ENCODE results near the gene MLKL. TPM values are rescaled to one million over a fixed set of nuclear protein-coding genes. Genes with fewer than 3 reads are reported as not detected.

The MLKL gene
- total and polyA plus RNA-seq, 2 donors (not counting 3 experiments of a cell fraction or from before 2014, with no cell fraction given), result 8.1 to 26.5 TPM

- POLR2A ChIA-PET, result no interaction called here
- H3K36me3 ChIP-seq (ENCODE audit: control insufficient read depth in 2 of 2, extremely low read depth in 1 of 2, insufficient read depth in 2 of 2, low read length in 2 of 2), result no peaks in the 10 kb centered on the region
- CTCF ChIA-PET, result no interaction called here
- no peak overlapping the region for H3K9ac ChIP-seq (replicated peaks; ENCODE audit: extremely low read depth, insufficient read depth, low read length)
- no peak overlapping the region for H2AFZ ChIP-seq (ENCODE audit: low read depth, low read length)
- dilution Hi-C loops (cut with MboI; ENCODE audit: extremely low pct_ligation_motif_present, low sequenced_read_pairs), result no loop called here
- H3K27ac ChIP-seq (ENCODE audit: insufficient read depth, low read depth, low read length), result no peak overlapping the region
- no peaks in the 10 kb centered on the region for H3K9me3 ChIP-seq (replicated peaks; ENCODE audit: control insufficient read depth, insufficient read depth, low read length)
- H3K4me2 ChIP-seq (ENCODE audit: insufficient read depth, low read length), result no peak overlapping the region
- FAIRE-seq (no peak), DNase-seq (ENCODE audit: low read depth, low spot score) (no peak)
- no peak for TF ChIP-seq FOS (IDR thresholded peaks at IDR 0.05; ENCODE audit: borderline replicate concordance, insufficient read depth, low read length)
- TF ChIP-seq GATA2 (IDR thresholded peaks at IDR 0.05; ENCODE audit: insufficient read depth, insufficient read length, low read depth, low read length), result no peak
- no peak for TF ChIP-seq POLR2AphosphoS5 (IDR thresholded peaks at IDR 0.05; ENCODE audit: insufficient read depth, low read depth, low read length)
- TF ChIP-seq MYC (IDR thresholded peaks at IDR 0.05; ENCODE audit: low read depth, low read length), result no peak
- TF ChIP-seq CTCF (IDR thresholded peaks at IDR 0.05; ENCODE audit: extremely low read depth in 1 of 2, insufficient read depth in 1 of 2, low read depth in 1 of 2, low read length in 2 of 2), result no peak
- TF ChIP-seq EZH2 (IDR thresholded peaks at IDR 0.05; ENCODE audit: borderline replicate concordance, low read depth, low read length, severe bottlenecking), result no peak
- TF ChIP-seq MAX (IDR thresholded peaks at IDR 0.05; ENCODE audit: insufficient read depth, insufficient read length), result no peak
- TF ChIP-seq POLR2A (IDR thresholded peaks at IDR 0.05; ENCODE audit: low read depth, low read length), result no peak
- no peak for TF ChIP-seq JUN (IDR thresholded peaks at IDR 0.05; ENCODE audit: borderline replicate concordance, insufficient read depth, insufficient read length, low read depth)
- no peaks in the 10 kb centered on the region for H4K20me1 ChIP-seq (replicated peaks; ENCODE audit: control insufficient read depth, extremely low read depth, insufficient read depth, low read length)
- intact Hi-C loops (cut with micrococcal nuclease), result no loop called here
- peaks cover 0 to 2% of the 10 kb centered on the region in 2 experiments for H3K27me3 ChIP-seq (ENCODE audit: control insufficient read depth in 2 of 2, insufficient read depth in 2 of 2, low read length in 2 of 2)
- no peaks in the 10 kb centered on the region for H3K79me2 ChIP-seq (ENCODE audit: control insufficient read depth, insufficient read depth, low read length)
- no peaks in the 10 kb centered on the region for H3K4me1 ChIP-seq (ENCODE audit: control insufficient read depth, extremely low read depth, insufficient read depth, low read length)
- H3K4me3 ChIP-seq (replicated peaks in 1 of 3; ENCODE audit: insufficient read depth in 1 of 3, low read depth in 1 of 3, low read length in 3 of 3), result no peak overlapping the region
- BruUV-seq (replicated peaks), result no TSS peak
- no peaks in the 10 kb centered on the region for H3K9me1 ChIP-seq (replicated peaks; ENCODE audit: control insufficient read depth, extremely low read depth, insufficient read depth, low read length)
These were observed 17.5 kb upstream of the MLKL start for GRCh38 chr16:74718140-74718539.
